Nephron (organoid): Measurements from ENCODE around the gene ADGRD2.
A peak's percentile ranks its signal among the peaks of the same experiment; 100 is the strongest.

Source experiments
- H3K27ac Mint-ChIP-seq, 3 experiments: 2 replicates each; pipeline ENCODE4 v1.8.0; 2020; ENCODE audit warnings: mixed read lengths in 3 of 3, mild to moderate bottlenecking in 2 of 3, moderate library complexity in 1 of 3
- H3K27me3 Mint-ChIP-seq: 2 replicates; pipeline ENCODE4 v1.8.0; 2021; ENCODE audit warnings: low read depth, mild to moderate bottlenecking, moderate library complexity, mixed read lengths
- H3K36me3 Mint-ChIP-seq: 2 replicates; pipeline ENCODE4 v1.8.0; 2020; ENCODE audit warnings: low read depth, mixed read lengths
- H3K4me1 Mint-ChIP-seq: 2 replicates; pipeline ENCODE4 v1.8.0; 2020; ENCODE audit warnings: mixed read lengths
- H3K4me3 Mint-ChIP-seq, 3 experiments: 2 replicates each; pipeline ENCODE4 v1.8.0; 2020; ENCODE audit warnings: mild to moderate bottlenecking in 3 of 3, mixed read lengths in 3 of 3, moderate library complexity in 2 of 3
- H3K9me3 Mint-ChIP-seq: 2 replicates; pipeline ENCODE4 v1.8.0; 2020; ENCODE audit warnings: mixed read lengths
- TF ChIP-seq, protein P1 (sequence below), 3 experiments: fragments of 200-600 bp; sonication (generic); IDR thresholded peaks; one replicate each; pipeline ENCODE4 v1.5.0; 2021; ENCODE audit warnings: antibody characterized with exemption in 3 of 3; ENCODE audit not compliant: unreplicated experiment in 3 of 3

ADGRD2 gene

GRCh38 chr9:124475158-124475867, 25.1 kb downstream of the ADGRD2 start:
- no peak overlapping the region for H3K4me3 Mint-ChIP-seq

DNA sequence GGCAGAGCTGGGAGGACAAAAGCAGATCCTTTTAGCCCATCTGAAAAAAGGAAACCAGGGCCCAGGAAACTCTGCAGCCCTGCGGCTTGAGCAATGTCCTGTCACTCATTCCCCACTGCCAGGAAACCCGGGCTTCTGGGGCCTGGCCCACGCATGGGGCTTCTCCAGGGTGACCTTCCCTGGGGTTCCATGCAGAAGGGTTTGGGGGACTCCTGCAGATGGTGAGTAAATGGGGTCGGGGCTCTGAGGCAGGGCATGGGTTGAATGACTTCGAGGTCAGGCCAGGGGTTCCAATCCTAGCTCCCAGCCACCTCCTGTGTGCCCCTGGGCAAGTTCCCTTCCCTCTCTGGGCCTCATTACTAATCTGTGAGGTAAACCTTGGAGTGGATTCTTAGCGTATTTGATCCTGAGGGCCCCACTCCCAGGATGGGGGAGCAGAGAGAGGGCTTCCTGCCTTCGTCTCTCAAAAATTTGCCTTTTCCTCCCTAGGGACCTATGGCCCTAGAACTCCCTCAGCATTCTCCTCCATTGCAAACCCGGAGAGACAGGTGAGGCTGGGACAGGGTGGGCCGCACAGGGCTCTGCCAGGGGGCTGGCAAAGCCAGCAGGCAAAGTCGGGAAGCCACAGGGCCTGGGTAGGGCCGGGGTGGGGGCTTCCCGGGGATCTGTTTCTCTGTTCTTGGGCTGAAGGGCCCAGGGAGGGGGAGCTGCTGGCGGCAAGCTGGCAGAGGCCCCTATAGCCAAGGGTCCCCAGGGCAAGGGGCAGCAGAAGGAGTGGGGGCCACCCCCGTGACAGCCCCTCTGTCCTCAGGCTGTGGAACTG, 25.8 kb downstream of the ADGRD2 start:
- no peak overlapping the region for H3K4me3 Mint-ChIP-seq
- no peaks in the 10 kb centered on the region for H3K36me3 Mint-ChIP-seq
- H3K27ac Mint-ChIP-seq, result no peak overlapping the region
- peaks cover 68% of the 10 kb centered on the region for H3K27me3 Mint-ChIP-seq
- TF ChIP-seq, protein P1, sequence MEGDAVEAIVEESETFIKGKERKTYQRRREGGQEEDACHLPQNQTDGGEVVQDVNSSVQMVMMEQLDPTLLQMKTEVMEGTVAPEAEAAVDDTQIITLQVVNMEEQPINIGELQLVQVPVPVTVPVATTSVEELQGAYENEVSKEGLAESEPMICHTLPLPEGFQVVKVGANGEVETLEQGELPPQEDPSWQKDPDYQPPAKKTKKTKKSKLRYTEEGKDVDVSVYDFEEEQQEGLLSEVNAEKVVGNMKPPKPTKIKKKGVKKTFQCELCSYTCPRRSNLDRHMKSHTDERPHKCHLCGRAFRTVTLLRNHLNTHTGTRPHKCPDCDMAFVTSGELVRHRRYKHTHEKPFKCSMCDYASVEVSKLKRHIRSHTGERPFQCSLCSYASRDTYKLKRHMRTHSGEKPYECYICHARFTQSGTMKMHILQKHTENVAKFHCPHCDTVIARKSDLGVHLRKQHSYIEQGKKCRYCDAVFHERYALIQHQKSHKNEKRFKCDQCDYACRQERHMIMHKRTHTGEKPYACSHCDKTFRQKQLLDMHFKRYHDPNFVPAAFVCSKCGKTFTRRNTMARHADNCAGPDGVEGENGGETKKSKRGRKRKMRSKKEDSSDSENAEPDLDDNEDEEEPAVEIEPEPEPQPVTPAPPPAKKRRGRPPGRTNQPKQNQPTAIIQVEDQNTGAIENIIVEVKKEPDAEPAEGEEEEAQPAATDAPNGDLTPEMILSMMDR (IDR thresholded peaks at IDR 0.05; ENCODE audit: unreplicated experiment in 3 of 3), result no peak
- no peaks in the 10 kb centered on the region for H3K9me3 Mint-ChIP-seq
- H3K4me1 Mint-ChIP-seq, result no peaks in the 10 kb centered on the region

More at GRCh38 chr9:124475158-124475867, 25.1 kb downstream of the ADGRD2 start:
- Mint-ChIP-seq H3K9me3 (no peaks in the 10 kb centered on the region), H3K4me1 (no peaks in the 10 kb centered on the region), H3K27me3 (peaks cover 61% of the 10 kb centered on the region), H3K36me3 (no peaks in the 10 kb centered on the region), H3K27ac (no peak overlapping the region)
- TF ChIP-seq, protein P1 (IDR thresholded peaks at IDR 0.05; ENCODE audit: unreplicated experiment in 3 of 3), result no peak

- peak overlapping the region in 2 of 3 experiments; percentile 19 to 37 for H3K4me3 Mint-ChIP-seq
- TF ChIP-seq, protein P1 (IDR thresholded peaks at IDR 0.05; ENCODE audit: unreplicated experiment in 3 of 3), result no peak
- peaks cover 72% of the 10 kb centered on the region for H3K27me3 Mint-ChIP-seq
- no peak overlapping the region for H3K27ac Mint-ChIP-seq
- no peaks in the 10 kb centered on the region for H3K9me3 Mint-ChIP-seq
- H3K36me3 Mint-ChIP-seq, result no peaks in the 10 kb centered on the region
- H3K4me1 Mint-ChIP-seq, result no peaks in the 10 kb centered on the region
Measured at GRCh38 chr9:124477211-124477647, 27.0 kb downstream of the ADGRD2 start.

GRCh38 chr9:124477648-124478285, 27.5 kb downstream of the ADGRD2 start:
- TF ChIP-seq, protein P1 (IDR thresholded peaks at IDR 0.05; ENCODE audit: unreplicated experiment in 3 of 3), result no peak
- peaks cover 70% of the 10 kb centered on the region for H3K27me3 Mint-ChIP-seq
- no peaks in the 10 kb centered on the region for H3K36me3 Mint-ChIP-seq
- no peak overlapping the region for H3K27ac Mint-ChIP-seq
- no peaks in the 10 kb centered on the region for H3K9me3 Mint-ChIP-seq
- H3K4me1 Mint-ChIP-seq, result no peaks in the 10 kb centered on the region
- peak overlapping the region; percentile 34 to 80 (median 52) for H3K4me3 Mint-ChIP-seq

- Mint-ChIP-seq H3K36me3 (no peaks in the 10 kb centered on the region), H3K27ac (no peak overlapping the region), H3K27me3 (peaks cover 70% of the 10 kb centered on the region), H3K9me3 (no peaks in the 10 kb centered on the region), H3K4me3 (peak overlapping the region; percentile 52 to 80 (median 57)), H3K4me1 (no peaks in the 10 kb centered on the region)
- TF ChIP-seq, protein P1 (IDR thresholded peaks at IDR 0.05; ENCODE audit: unreplicated experiment in 3 of 3), result no peak
Measured at GRCh38 chr9:124478354-124478753, 28.1 kb downstream of the ADGRD2 start.
